ENCODE measurements around the gene CPNE7. TPM values are rescaled to one million over a fixed set of nuclear protein-coding genes. Genes with fewer than 3 reads are reported as not detected.

CPNE7 gene
- polyA plus RNA-seq, 1 donor from 2014 or later = 0.15 TPM

GRCh38 chr16:89617036-89617435, 41.5 kb downstream of the CPNE7 start:
- Histone ChIP-seq H3K9ac (ENCODE audit: low read length) (no peak overlapping the region), H3K9me2 (ENCODE audit: insufficient read depth, low read length) (no peaks in the 10 kb centered on the region), H3K79me2 (replicated peaks; ENCODE audit: insufficient read depth, low read length) (no peaks in the 10 kb centered on the region), H3K27ac (ENCODE audit: low read length) (no peak overlapping the region), H3F3A (ENCODE audit: insufficient read depth, low read length, poor library complexity, severe bottlenecking) (no peaks in the 10 kb centered on the region), H3K27me3 (ENCODE audit: insufficient read depth, low read depth, low read length) (no peaks in the 10 kb centered on the region), H3K4me2 (ENCODE audit: low read length) (no peak overlapping the region), H4K20me1 (ENCODE audit: insufficient read depth) (no peaks in the 10 kb centered on the region), H3K9me3 (ENCODE audit: low read length) (no peaks in the 10 kb centered on the region), H3K36me3 (ENCODE audit: insufficient read depth, low read length) (no peaks in the 10 kb centered on the region), H2AFZ (ENCODE audit: low read depth, low read length) (no peak overlapping the region), H3K4me3 (ENCODE audit: low read length) (no peak overlapping the region)
- TF ChIP-seq POLR2AphosphoS5 (IDR thresholded peaks at IDR 0.05) = no peak
- no peak for TF ChIP-seq EZH2 (IDR thresholded peaks at IDR 0.05; ENCODE audit: borderline replicate concordance, insufficient read depth, low read length, poor library complexity, severe bottlenecking)
- no peak for TF ChIP-seq MXI1 (conservative IDR thresholded peaks at IDR 0.05; ENCODE audit: poor library complexity, severe bottlenecking)
- TF ChIP-seq REST (IDR thresholded peaks at IDR 0.05; ENCODE audit: borderline replicate concordance) = no peak
- TF ChIP-seq RAD21 (conservative IDR thresholded peaks at IDR 0.05) = no peak
- TF ChIP-seq CTCF (IDR thresholded peaks at IDR 0.05; ENCODE audit: poor library complexity, severe bottlenecking) = no peak
- no peak for TF ChIP-seq EP300 (conservative IDR thresholded peaks at IDR 0.05; ENCODE audit: poor library complexity, severe bottlenecking)
- TF ChIP-seq TAF1 (IDR thresholded peaks at IDR 0.05; ENCODE audit: low read depth) = no peak
- no peak for TF ChIP-seq SMC3 (conservative IDR thresholded peaks at IDR 0.05; ENCODE audit: poor library complexity)

- TF ChIP-seq RAD21 (conservative IDR thresholded peaks at IDR 0.05) = no peak
- TF ChIP-seq REST (IDR thresholded peaks at IDR 0.05; ENCODE audit: borderline replicate concordance) = no peak
- no peak for TF ChIP-seq TAF1 (IDR thresholded peaks at IDR 0.05; ENCODE audit: low read depth)
- TF ChIP-seq POLR2AphosphoS5 (IDR thresholded peaks at IDR 0.05) = no peak
- TF ChIP-seq EP300 (conservative IDR thresholded peaks at IDR 0.05; ENCODE audit: poor library complexity, severe bottlenecking) = no peak
- no peak for TF ChIP-seq EZH2 (IDR thresholded peaks at IDR 0.05; ENCODE audit: borderline replicate concordance, insufficient read depth, low read length, poor library complexity, severe bottlenecking)
- no peak for TF ChIP-seq CTCF (IDR thresholded peaks at IDR 0.05; ENCODE audit: poor library complexity, severe bottlenecking)
- no peak for TF ChIP-seq MXI1 (conservative IDR thresholded peaks at IDR 0.05; ENCODE audit: poor library complexity, severe bottlenecking)
- no peak for TF ChIP-seq SMC3 (conservative IDR thresholded peaks at IDR 0.05; ENCODE audit: poor library complexity)
- Histone ChIP-seq H3K9ac (ENCODE audit: low read length) (no peak overlapping the region), H4K20me1 (ENCODE audit: insufficient read depth) (no peaks in the 10 kb centered on the region), H3K36me3 (ENCODE audit: insufficient read depth, low read length) (no peaks in the 10 kb centered on the region), H3K4me2 (ENCODE audit: low read length) (no peak overlapping the region), H3K4me3 (ENCODE audit: low read length) (no peak overlapping the region), H3K9me3 (ENCODE audit: low read length) (no peaks in the 10 kb centered on the region), H2AFZ (ENCODE audit: low read depth, low read length) (no peak overlapping the region), H3K27ac (ENCODE audit: low read length) (no peak overlapping the region), H3K79me2 (replicated peaks; ENCODE audit: insufficient read depth, low read length) (no peaks in the 10 kb centered on the region), H3F3A (ENCODE audit: insufficient read depth, low read length, poor library complexity, severe bottlenecking) (no peaks in the 10 kb centered on the region), H3K27me3 (ENCODE audit: insufficient read depth, low read depth, low read length) (no peaks in the 10 kb centered on the region), H3K9me2 (ENCODE audit: insufficient read depth, low read length) (no peaks in the 10 kb centered on the region)
These were observed 42.8 kb downstream of the CPNE7 start for GRCh38 chr16:89618109-89618998.
